Lung microvascular endothelial cell (primary cell): Measurements from ENCODE around the gene TMEM62. TPM values are rescaled to one million over a fixed set of nuclear protein-coding genes. Genes with fewer than 3 reads are reported as not detected.
"Not testable (repeated sequence)": the region's sequence is repeated elsewhere in the genome, so short reads cannot be mapped to it uniquely, and the experiment has no call there.

Source experiments
- DNase-seq, 2 donors: peaks; one replicate each; pipeline versions ENCODE4 v3.0.0 to v3.0.0-alpha.2; 2010; ENCODE audit warnings: low read depth in 2 of 2
- total RNA-seq: library from RNA; depleted of rRNA; stranded (reverse); fragments of >200 nt; gene quantifications from 2 replicates; pipeline ENCODE4 v1.2.1, GENCODE V29; 2014

Gene TMEM62
- total RNA-seq, 1 donor from 2014 or later: 12.3 TPM

GRCh38 chr15:43121863-43122262 is 11.5 kb upstream of the TMEM62 start:
- DNase-seq: no peak

GRCh38 chr15:43125100-43125661 is 8.2 kb upstream of the TMEM62 start:
- no peak for DNase-seq

- DNase-seq: no peak
Measured at GRCh38 chr15:43126356-43126755, 7.0 kb upstream of the TMEM62 start.

GRCh38 chr15:43127752-43128151 is 5.6 kb upstream of the TMEM62 start:
- DNase-seq: no peak

- not testable (repeated sequence) for DNase-seq
Measured at GRCh38 chr15:43128174-43128979, 5.0 kb upstream of the TMEM62 start.

GRCh38 chr15:43128980-43129335 is 4.4 kb upstream of the TMEM62 start:
- DNase-seq: no peak

- peak in 1 of 2 donors; percentile 12 for DNase-seq
Measured at GRCh38 chr15:43132830-43133429, 456 bp upstream of the TMEM62 start.

GRCh38 chr15:43134157-43134635 is 810 bp downstream of the TMEM62 start:
- no peak for DNase-seq

GRCh38 chr15:43135351-43135750 is 2.0 kb downstream of the TMEM62 start:
- DNase-seq: no peak

GRCh38 chr15:43143203-43143941 is 10.0 kb downstream of the TMEM62 start:
- no peak for DNase-seq

GRCh38 chr15:43144512-43144911 is 11.1 kb downstream of the TMEM62 start:
- no peak for DNase-seq

GRCh38 chr15:43146184-43146583 is 12.8 kb downstream of the TMEM62 start:
- no peak for DNase-seq

GRCh38 chr15:43150191-43150929 is 17.0 kb downstream of the TMEM62 start:
- peak in 1 of 2 donors; percentile 88 for DNase-seq

GRCh38 chr15:43151688-43152087 is 18.3 kb downstream of the TMEM62 start:
- DNase-seq: no peak

- DNase-seq: peak in 1 of 2 donors; percentile 43
Measured at GRCh38 chr15:43153269-43153668, 19.9 kb downstream of the TMEM62 start.

GRCh38 chr15:43165801-43166325 is 32.5 kb downstream of the TMEM62 start:
- DNase-seq: no peak

- DNase-seq: not testable (repeated sequence)
Measured at GRCh38 chr15:43167261-43167660, 33.9 kb downstream of the TMEM62 start.

GRCh38 chr15:43168192-43169107 is 35.1 kb downstream of the TMEM62 start:
- DNase-seq: no peak

GRCh38 chr15:43169888-43170287 is 36.5 kb downstream of the TMEM62 start:
- no peak for DNase-seq
